SK-N-SH treated with all-trans-retinoic acid at 6 μM for 48 hours (cell line): ENCODE results near the gene MC3R.

ENCODE experiments used
- ATAC-seq: fragments of 200-7000 bp; cut with Tn5 transposase; 3 replicates; pipeline ENCODE4 v1.9.1; 2020; ENCODE audit warnings: mild to moderate bottlenecking, moderate library complexity
- ARNTL ChIP-seq: fragments of 450-650 bp; formaldehyde crosslinking; IDR thresholded peaks from 2 replicates; pipeline ENCODE4 v1.5.0; 2020; ENCODE audit warnings: low read depth, mild to moderate bottlenecking, moderate library complexity, borderline replicate concordance
- BACH2 ChIP-seq: fragments of 250-450 bp; sonication (Bioruptor Pico); IDR thresholded peaks from 2 replicates; pipeline ENCODE4 v1.9.0; 2021; ENCODE audit warnings: mild to moderate bottlenecking, borderline replicate concordance
- CREB5 ChIP-seq: fragments of 250-450 bp; sonication (Bioruptor Pico); IDR thresholded peaks from 2 replicates; pipeline ENCODE4 v1.5.1; 2020; ENCODE audit warnings: low read depth, mild to moderate bottlenecking, moderate library complexity
- CSDC2 ChIP-seq: fragments of 250-450 bp; sonication (Bioruptor Pico); IDR thresholded peaks from 2 replicates; pipeline ENCODE4 v1.5.0; 2020; ENCODE audit warnings: mild to moderate bottlenecking, moderate library complexity
- GLIS3 ChIP-seq: fragments of 250-450 bp; sonication (Bioruptor Pico); IDR thresholded peaks from 2 replicates; pipeline ENCODE4 v1.5.0; 2020; ENCODE audit warnings: mild to moderate bottlenecking, moderate library complexity
- ISL1 ChIP-seq: fragments of 250-450 bp; sonication (Bioruptor Pico); IDR thresholded peaks from 2 replicates; pipeline ENCODE4 v2.1.2; 2022; ENCODE audit warnings: mild to moderate bottlenecking, moderate library complexity
- OSR1 ChIP-seq: fragments of 250-450 bp; sonication (Bioruptor Pico); IDR thresholded peaks from 2 replicates; pipeline ENCODE4 v1.8.0; 2022; ENCODE audit warnings: moderate library complexity, mild to moderate bottlenecking, inconsistent platforms
- PATZ1 ChIP-seq: fragments of 250-450 bp; sonication (Bioruptor Pico); IDR thresholded peaks from 2 replicates; pipeline ENCODE4 v1.8.0; 2020; ENCODE audit warnings: mild to moderate bottlenecking, moderate library complexity, borderline replicate concordance
- POU6F1 ChIP-seq: fragments of 250-450 bp; sonication (Bioruptor Pico); IDR thresholded peaks from 2 replicates; pipeline ENCODE4 v1.8.0; 2021; ENCODE audit warnings: low read depth, mild to moderate bottlenecking, moderate library complexity, borderline replicate concordance
- PPARA ChIP-seq: fragments of 250-450 bp; sonication (Bioruptor Pico); IDR thresholded peaks from 2 replicates; pipeline ENCODE4 v1.5.0; 2020; ENCODE audit warnings: mild to moderate bottlenecking, borderline replicate concordance
- RARB ChIP-seq: fragments of 250-450 bp; sonication (Bioruptor Pico); IDR thresholded peaks from 2 replicates; pipeline ENCODE4 v1.8.0; 2021; ENCODE audit warnings: mild to moderate bottlenecking, moderate library complexity
- SNAI2 ChIP-seq: fragments of 250-450 bp; sonication (Bioruptor Pico); IDR thresholded peaks from 2 replicates; pipeline ENCODE4 v1.5.0; 2020; ENCODE audit warnings: mild to moderate bottlenecking, moderate library complexity
- TCF4 ChIP-seq: fragments of 250-450 bp; sonication (Bioruptor Pico); IDR thresholded peaks from 2 replicates; pipeline ENCODE4 v1.8.0; 2021; ENCODE audit warnings: mild to moderate bottlenecking, moderate library complexity, borderline replicate concordance
- TOX ChIP-seq: fragments of 250-450 bp; sonication (Bioruptor Pico); IDR thresholded peaks from 2 replicates; pipeline ENCODE4 v1.8.0; 2021; ENCODE audit warnings: mild to moderate bottlenecking, moderate library complexity, borderline replicate concordance
- ZC3H10 ChIP-seq: fragments of 250-450 bp; sonication (Bioruptor Pico); IDR thresholded peaks from 2 replicates; pipeline ENCODE4 v1.5.1; 2021; ENCODE audit warnings: mild to moderate bottlenecking, moderate library complexity
- ZFP3 ChIP-seq: fragments of 250-450 bp; sonication (Bioruptor Pico); IDR thresholded peaks from 2 replicates; pipeline ENCODE4 v1.5.0; 2020; ENCODE audit warnings: mild to moderate bottlenecking, moderate library complexity
- ZFP30 ChIP-seq: fragments of 450-650 bp; formaldehyde crosslinking; IDR thresholded peaks from 2 replicates; pipeline ENCODE4 v1.5.0; 2022; ENCODE audit warnings: mild to moderate bottlenecking, moderate library complexity
- ZNF565 ChIP-seq: fragments of 450-650 bp; formaldehyde crosslinking; conservative IDR thresholded peaks from 2 replicates; pipeline ENCODE4 v1.5.0; 2020; ENCODE audit warnings: low read depth, mild to moderate bottlenecking, moderate library complexity
- ZNF8 ChIP-seq: fragments of 450-650 bp; formaldehyde crosslinking; IDR thresholded peaks from 2 replicates; pipeline ENCODE4 v1.5.0; 2020; ENCODE audit warnings: mild to moderate bottlenecking, moderate library complexity
- TF ChIP-seq, protein P1 (sequence below): fragments of 250-450 bp; sonication (Bioruptor Pico); IDR thresholded peaks from 2 replicates; pipeline ENCODE4 v1.5.0; 2020; ENCODE audit warnings: mild to moderate bottlenecking, moderate library complexity
- TF ChIP-seq, protein P2 (sequence below): fragments of 250-450 bp; sonication (Bioruptor Pico); IDR thresholded peaks from 2 replicates; pipeline ENCODE4 v1.5.1; 2021; ENCODE audit warnings: mild to moderate bottlenecking, moderate library complexity

MC3R gene

GRCh38 chr20:56257604-56258003, 9.1 kb downstream of the MC3R start:
- no peak for TF ChIP-seq POU6F1
- no peak for TF ChIP-seq ISL1 (CRISPR knock-in tag)
- TF ChIP-seq GLIS3 (CRISPR knock-in tag): no peak
- TF ChIP-seq, protein P1, sequence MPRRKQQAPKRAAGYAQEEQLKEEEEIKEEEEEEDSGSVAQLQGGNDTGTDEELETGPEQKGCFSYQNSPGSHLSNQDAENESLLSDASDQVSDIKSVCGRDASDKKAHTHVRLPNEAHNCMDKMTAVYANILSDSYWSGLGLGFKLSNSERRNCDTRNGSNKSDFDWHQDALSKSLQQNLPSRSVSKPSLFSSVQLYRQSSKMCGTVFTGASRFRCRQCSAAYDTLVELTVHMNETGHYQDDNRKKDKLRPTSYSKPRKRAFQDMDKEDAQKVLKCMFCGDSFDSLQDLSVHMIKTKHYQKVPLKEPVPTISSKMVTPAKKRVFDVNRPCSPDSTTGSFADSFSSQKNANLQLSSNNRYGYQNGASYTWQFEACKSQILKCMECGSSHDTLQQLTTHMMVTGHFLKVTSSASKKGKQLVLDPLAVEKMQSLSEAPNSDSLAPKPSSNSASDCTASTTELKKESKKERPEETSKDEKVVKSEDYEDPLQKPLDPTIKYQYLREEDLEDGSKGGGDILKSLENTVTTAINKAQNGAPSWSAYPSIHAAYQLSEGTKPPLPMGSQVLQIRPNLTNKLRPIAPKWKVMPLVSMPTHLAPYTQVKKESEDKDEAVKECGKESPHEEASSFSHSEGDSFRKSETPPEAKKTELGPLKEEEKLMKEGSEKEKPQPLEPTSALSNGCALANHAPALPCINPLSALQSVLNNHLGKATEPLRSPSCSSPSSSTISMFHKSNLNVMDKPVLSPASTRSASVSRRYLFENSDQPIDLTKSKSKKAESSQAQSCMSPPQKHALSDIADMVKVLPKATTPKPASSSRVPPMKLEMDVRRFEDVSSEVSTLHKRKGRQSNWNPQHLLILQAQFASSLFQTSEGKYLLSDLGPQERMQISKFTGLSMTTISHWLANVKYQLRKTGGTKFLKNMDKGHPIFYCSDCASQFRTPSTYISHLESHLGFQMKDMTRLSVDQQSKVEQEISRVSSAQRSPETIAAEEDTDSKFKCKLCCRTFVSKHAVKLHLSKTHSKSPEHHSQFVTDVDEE (CRISPR knock-in tag): no peak
- no peak for TF ChIP-seq ZC3H10 (CRISPR knock-in tag)
- no peak for ATAC-seq

GRCh38 chr20:56259948-56260347, 11.4 kb downstream of the MC3R start:
- TF ChIP-seq ZNF565 (CRISPR knock-in tag): no peak
- TF ChIP-seq, protein P1 (CRISPR knock-in tag): no peak
- TF ChIP-seq TOX (CRISPR knock-in tag): no peak
- no peak for TF ChIP-seq PPARA
- TF ChIP-seq PATZ1 (CRISPR knock-in tag): no peak
- ATAC-seq: no peak

DNA sequence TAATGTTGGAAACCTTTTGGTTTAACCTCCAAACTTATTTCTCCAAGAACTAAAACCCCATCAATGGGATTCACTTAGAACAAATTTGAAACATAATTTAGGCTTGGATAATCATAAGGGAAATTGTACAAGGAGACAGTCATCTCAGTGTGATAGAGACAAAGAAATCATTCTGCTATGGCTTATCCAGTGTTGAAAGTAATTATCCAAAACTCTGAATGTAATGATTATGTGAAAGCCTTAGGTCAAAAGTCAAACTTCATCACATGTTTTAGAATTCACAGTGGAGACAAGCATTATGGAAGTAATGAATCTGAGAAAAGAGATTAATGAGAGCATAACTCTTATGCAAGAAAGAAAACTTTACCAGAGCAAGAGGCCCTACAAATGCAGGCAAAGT, 20.0 kb downstream of the MC3R start:
- TF ChIP-seq ISL1 (CRISPR knock-in tag) (no peak), CREB5 (no peak), RARB (CRISPR knock-in tag) (no peak), ZFP30 (CRISPR knock-in tag) (no peak), PPARA (no peak), ZC3H10 (CRISPR knock-in tag) (no peak)
- ATAC-seq: no peak

GRCh38 chr20:56271974-56272373, 23.4 kb downstream of the MC3R start:
- ATAC-seq: no peak
- TF ChIP-seq, protein P2, sequence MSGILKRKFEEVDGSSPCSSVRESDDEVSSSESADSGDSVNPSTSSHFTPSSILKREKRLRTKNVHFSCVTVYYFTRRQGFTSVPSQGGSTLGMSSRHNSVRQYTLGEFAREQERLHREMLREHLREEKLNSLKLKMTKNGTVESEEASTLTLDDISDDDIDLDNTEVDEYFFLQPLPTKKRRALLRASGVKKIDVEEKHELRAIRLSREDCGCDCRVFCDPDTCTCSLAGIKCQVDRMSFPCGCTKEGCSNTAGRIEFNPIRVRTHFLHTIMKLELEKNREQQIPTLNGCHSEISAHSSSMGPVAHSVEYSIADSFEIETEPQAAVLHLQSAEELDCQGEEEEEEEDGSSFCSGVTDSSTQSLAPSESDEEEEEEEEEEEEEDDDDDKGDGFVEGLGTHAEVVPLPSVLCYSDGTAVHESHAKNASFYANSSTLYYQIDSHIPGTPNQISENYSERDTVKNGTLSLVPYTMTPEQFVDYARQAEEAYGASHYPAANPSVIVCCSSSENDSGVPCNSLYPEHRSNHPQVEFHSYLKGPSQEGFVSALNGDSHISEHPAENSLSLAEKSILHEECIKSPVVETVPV (CRISPR knock-in tag): no peak
- TF ChIP-seq, protein P1 (CRISPR knock-in tag): no peak
- TF ChIP-seq TCF4 (CRISPR knock-in tag) (no peak), ARNTL (no peak), ZNF8 (CRISPR knock-in tag) (no peak), BACH2 (no peak), CREB5 (no peak), ZFP3 (CRISPR knock-in tag) (no peak), ZNF565 (CRISPR knock-in tag) (no peak), SNAI2 (CRISPR knock-in tag) (no peak), OSR1 (CRISPR knock-in tag) (no peak), CSDC2 (CRISPR knock-in tag) (no peak)
